AG08395 (cell line): ENCODE results near the gene PALLD.

Experiments
- DNase-seq: peaks from one replicate; pipeline ENCODE4 v3.0.0; 2012; ENCODE audit warnings: mixed read lengths, low spot score

Gene PALLD

GRCh38 chr4:168734703-168735678 is 238.1 kb downstream of the PALLD start:
- DNase-seq = no peak

GRCh38 chr4:168735735-168736134 is 238.9 kb downstream of the PALLD start:
- DNase-seq = no peak

- DNase-seq = no peak
These were observed 240.3 kb downstream of the PALLD start for GRCh38 chr4:168736860-168737805.

DNA sequence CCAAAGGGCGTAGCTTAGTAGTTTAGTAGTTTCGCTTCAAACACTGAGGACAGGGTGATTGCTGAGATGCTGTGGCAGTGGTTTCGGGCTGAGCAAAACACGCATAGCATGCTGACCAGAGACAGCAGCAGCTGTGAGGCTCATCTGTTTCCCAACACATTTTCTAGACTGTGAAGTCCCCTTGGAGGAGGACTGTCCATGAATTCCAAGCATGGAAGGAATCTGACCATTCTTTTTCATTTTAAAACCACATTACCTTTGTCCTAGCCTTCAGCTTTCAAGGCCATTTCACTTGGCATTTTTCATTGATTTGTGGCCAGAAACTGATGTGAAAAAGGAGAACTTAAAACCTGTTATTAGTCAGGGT is 240.9 kb downstream of the PALLD start:
- DNase-seq = peak; percentile 67

DNA sequence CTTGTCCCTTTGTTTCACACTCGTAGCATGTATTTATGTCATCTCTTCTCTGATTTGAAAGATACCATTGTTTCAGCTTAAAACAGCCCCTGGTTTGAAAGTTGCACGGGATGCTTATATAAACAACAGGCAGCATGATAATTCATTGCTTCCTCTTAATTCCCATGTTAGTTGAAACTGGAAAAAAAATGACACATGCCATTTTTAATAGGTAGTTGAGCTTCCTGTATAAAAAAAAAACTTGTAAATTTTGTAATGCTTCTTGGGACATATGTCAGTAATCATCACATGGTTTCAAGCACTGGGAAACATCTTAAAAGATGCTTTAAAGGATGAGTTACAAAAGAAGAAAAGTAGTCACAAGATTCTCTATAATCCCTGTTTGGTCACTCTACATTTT is 243.0 kb downstream of the PALLD start:
- DNase-seq = no peak

DNA sequence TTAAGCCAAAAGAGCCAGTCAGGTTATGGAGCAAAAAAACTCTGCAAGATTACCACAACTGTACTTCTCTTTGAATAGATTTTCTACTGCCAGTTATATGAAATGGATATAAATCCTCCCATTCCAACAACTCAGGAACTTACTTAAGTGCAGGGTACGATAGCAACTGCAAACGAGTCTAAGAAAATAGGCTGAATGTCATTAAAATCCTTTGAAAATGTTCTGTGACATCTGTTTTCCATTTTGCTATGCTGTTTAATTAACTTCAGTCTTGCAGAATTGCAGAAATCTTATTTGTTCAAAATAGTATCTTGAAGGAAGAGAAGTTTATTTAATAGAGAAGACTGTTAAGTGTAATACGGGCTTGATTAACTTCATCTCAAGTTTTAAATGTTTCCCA is 243.8 kb downstream of the PALLD start:
- no peak for DNase-seq

- DNase-seq = no peak
These were observed 244.7 kb downstream of the PALLD start for GRCh38 chr4:168741281-168742173.

DNA sequence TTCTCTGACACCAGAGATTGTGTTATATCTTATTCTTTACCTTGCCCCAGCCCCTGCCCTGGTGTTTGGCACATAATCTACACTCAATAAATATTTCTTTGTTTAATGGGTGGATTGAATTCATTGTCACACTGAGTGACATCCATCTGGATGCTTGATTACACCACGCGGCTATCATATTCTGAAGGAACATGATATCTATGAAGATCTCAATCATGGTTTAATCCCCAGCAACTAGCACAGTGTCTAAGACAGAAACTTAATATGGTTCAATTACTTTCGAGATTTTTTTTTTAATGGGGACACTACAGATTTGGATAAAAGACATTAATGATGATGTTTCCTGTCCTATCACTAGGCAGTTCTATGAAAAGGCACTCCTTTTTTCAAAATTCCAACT is 246.3 kb downstream of the PALLD start:
- no peak for DNase-seq

DNA sequence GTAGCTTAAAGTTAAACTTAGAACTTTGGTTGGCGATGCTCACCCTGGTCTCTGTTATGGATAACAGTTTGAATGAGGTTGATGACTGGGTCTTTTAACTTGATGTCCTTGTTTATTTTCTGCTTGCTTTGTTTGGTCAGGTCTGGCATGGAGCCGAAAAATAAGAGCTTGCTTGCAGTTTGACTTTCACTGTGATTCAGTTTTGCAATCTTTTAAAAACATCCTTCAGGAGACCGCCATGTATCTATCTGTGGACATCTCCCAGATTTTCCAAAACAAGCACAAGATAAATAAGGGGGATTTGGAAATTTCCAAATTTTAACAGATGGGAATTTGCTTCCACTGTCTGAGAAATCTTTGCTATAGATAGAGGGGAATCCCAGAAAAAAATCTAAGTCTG is 246.7 kb downstream of the PALLD start:
- DNase-seq = peak; percentile 18

DNA sequence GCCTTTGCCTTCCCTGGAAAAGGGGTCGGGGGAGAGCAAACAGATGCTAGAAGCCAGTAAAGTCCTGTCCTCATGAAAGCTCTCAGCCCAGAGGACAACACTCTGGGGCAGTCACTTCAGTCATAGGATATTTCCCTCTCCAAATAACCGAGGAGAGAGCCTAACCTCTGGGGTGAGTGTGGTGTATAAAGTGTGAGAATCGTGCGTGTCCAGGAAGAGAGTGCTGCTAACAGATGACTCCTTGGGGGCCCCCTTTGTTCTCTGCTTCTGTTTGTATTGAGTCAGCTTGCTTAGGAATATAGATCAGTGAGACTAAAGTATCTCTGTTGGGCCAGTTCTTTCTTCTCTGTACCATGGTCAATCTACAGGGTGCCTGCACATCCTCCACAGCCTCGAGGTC is 247.2 kb downstream of the PALLD start:
- no peak for DNase-seq

GRCh38 chr4:168748807-168749206 is 252.0 kb downstream of the PALLD start:
- no peak for DNase-seq

- DNase-seq = peak; percentile 65
These were observed 254.7 kb downstream of the PALLD start for GRCh38 chr4:168751263-168752225.

DNA sequence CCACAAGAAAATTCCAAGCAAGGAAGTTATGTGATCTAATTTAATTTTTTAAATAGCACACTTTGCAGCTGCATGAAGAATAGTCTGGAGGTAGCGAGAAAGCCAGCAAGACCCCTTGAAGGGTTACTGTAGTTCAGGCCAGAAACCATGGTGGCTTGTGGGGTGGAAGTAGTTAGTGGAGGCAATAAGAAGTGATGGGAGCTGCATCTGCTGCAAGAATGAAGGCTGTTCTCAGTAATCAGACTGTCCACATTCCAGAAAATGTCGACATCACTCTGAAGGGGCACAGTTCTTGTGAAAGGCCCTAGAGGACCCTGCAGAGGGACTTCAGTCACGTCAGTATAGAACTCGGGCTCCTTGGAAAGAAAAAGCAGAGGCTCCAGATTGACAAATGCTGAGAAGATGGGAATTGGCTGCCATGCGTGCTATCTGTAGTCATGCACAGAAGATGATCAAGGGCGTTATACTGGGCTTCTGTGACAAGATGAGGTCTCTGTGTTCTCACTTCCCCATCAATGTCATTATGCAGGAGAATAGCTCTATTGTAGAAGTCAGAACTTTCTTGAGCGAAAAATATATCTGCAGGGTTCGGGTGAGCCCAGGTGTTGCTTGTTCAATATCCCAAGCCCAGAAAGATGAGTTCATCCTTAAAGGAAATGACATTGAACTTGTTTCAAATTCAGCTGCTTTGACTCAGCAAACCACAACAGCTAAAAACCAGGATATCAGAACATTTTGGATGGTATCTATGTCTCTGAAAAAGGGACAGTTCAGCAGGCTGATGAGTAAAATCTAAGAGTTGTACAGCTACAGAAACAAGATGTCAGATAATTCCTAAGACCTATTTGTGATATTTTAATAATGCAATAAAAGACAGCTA is 259.0 kb downstream of the PALLD start:
- DNase-seq = peak; percentile 31

GRCh38 chr4:168757500-168757899 is 260.6 kb downstream of the PALLD start:
- DNase-seq = no peak

GRCh38 chr4:168758351-168758876 is 261.6 kb downstream of the PALLD start:
- DNase-seq = peak; percentile 88

GRCh38 chr4:168759321-168759720 is 262.5 kb downstream of the PALLD start:
- no peak for DNase-seq

DNA sequence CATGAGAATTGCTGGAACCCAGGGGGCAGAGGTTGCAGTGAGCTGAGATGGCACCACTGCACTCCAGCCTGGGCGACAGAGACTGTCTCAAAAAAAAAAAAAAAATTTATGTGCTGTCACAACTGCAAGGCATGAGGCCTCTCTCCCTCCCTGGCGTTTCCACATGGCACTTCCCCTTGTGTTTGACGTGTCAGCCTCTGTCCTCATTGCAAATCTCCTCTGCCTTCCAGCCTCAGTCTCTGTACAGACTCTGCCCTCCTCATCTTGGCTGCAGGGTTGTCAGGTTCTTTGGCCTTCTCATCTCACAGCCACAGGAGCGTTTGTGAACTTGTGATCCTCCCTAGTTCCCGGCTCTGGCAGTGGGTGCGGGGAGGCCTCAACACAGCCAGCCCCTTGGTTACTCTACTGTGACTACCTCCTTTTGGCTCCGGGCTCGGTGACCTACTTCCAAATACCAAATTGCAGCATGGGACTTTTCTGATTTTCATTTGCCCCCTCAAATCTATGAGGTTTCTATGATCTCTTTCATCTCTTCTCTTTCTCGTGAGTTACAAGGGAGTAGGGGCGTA is 263.2 kb downstream of the PALLD start:
- DNase-seq = no peak

DNA sequence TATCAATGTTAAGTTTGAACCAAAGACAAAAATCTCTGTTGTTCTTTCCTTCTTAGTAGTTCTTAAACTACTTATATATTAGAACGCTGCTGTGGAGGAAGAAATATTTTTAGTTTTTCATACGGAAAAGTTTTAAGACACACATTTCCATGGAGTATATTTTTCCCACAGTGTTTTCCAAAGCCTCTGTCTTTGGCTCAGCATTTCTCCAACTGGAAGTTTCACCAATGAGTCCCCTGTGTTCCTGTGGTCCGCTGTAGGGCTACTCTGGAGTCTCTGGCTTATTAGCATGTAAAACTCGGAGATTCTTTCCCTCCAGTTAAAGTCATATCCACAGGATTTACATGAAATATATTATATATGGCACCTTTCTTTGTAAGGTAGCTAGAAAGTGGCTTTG is 264.2 kb downstream of the PALLD start:
- no peak for DNase-seq

GRCh38 chr4:168765322-168765721 is 268.5 kb downstream of the PALLD start:
- DNase-seq = no peak
